Testis (tissue), 3 donors: Measurements from ENCODE around the gene CELSR2. TPM values are rescaled to one million over a fixed set of nuclear protein-coding genes. Genes with fewer than 3 reads are reported as not detected.
"Not testable (repeated sequence)": the region's sequence is repeated elsewhere in the genome, so short reads cannot be mapped to it uniquely, and the experiment has no call there.

Experiments
- DNase-seq: peaks from one replicate; pipeline ENCODE4 v3.0.0-alpha.2; 2019
- H3K27ac ChIP-seq, 2 donors: fragments of 200-600 bp; sonication (generic); one replicate each; pipeline ENCODE4 v1.5.1; 2019
- H3K27me3 ChIP-seq: fragments of 200-600 bp; sonication (generic); one replicate; pipeline ENCODE4 v1.5.1; 2019
- H3K36me3 ChIP-seq: fragments of 200-600 bp; sonication (generic); one replicate; pipeline ENCODE4 v1.5.1; 2017; ENCODE audit warnings: low read depth; ENCODE audit errors: missing control alignments
- H3K4me1 ChIP-seq: fragments of 200-600 bp; sonication (generic); one replicate; pipeline ENCODE4 v1.5.1; 2019
- H3K4me3 ChIP-seq, 2 donors: fragments of 200-600 bp; sonication (generic); one replicate each; pipeline ENCODE4 v1.5.1; 2017 to 2019
- H3K9me3 ChIP-seq: fragments of 200-600 bp; sonication (generic); one replicate; pipeline ENCODE4 v1.5.1; 2017
- POLR2A ChIP-seq: fragments of 450-650 bp; IDR thresholded peaks from one replicate; pipeline ENCODE4 v1.6.1; 2017; ENCODE audit warnings: antibody characterized with exemption, mild to moderate bottlenecking, moderate library complexity
- WGBS, 2 donors: methylation state at CpG; one replicate each; pipeline ENCODE4 v1.1.5; 2018; 5-methylcytosine and 5-hydroxymethylcytosine counted together
- intact Hi-C: fragments of 100-400 bp; cut with DNase I; formaldehyde crosslinking; loops from one replicate; pipeline ENCODE4 v1.15.1; 2023; ENCODE audit warnings: low total_unique reads
- polyA plus RNA-seq: library from polyadenylated mRNA; stranded (reverse); fragments of 350-450 nt; fragmentation: Illumina TruSeq; extraction: RNeasy Lipid Tissue Mini Kit (QIAGEN cat#74804); gene quantifications from one replicate; pipeline ENCODE4 v1.2.3, GENCODE V29; 2014; ENCODE audit warnings: low read depth, low replicate concordance; ENCODE audit not compliant: insufficient read depth
- total RNA-seq, 2 donors: library from RNA; depleted of rRNA; stranded (reverse); fragments of >200 nt; gene quantifications; one replicate each; pipeline ENCODE4 v1.2.3, GENCODE V29; 2016
- TF ChIP-seq, protein P1 (sequence below), 3 experiments: fragments of 450-650 bp in 2 of 3; fragments of 200-600 bp in 1 of 3; sonication (generic) in 1 of 3; IDR thresholded peaks; one replicate each; pipeline ENCODE4 v1.5.1; 2016 to 2019; ENCODE audit warnings: antibody characterized with exemption in 3 of 3, mild to moderate bottlenecking in 2 of 3, moderate library complexity in 1 of 3

CELSR2 gene
- total and polyA plus RNA-seq, 3 donors from 2014 or later, result 59.6 to 140 (median 107) TPM

DNA sequence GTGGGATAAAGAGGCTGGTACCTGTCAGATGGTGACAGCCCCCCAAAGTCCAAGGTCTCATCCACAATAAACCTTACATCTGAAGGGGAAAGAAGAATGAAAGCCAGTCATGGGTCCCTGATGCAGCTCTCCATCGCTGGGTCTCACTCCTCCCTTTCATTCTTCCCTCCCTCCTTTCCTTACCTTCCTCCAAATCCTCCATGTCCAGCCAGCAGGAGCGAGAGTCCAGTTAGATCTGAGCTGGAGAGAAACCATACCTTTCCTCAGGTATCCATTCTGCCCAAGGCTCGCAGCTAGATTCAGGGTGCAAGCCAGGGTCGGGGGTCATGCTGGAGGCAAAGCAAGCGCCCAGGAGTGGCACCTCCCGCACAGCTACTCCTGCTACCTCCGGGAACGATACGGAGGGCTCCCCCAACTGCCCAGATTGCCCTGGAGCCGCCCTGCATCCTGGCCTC is 33.2 kb downstream of the CELSR2 start:
- Histone ChIP-seq H3K4me3 (peak overlapping the region; percentile 59 to 84), H3K27me3 (no peaks in the 10 kb centered on the region), H3K27ac (peak overlapping the region; percentile 73 to 82), H3K36me3 (no peaks in the 10 kb centered on the region), H3K9me3 (no peaks in the 10 kb centered on the region), H3K4me1 (peaks cover 46% of the 10 kb centered on the region)
- 3 to 6% methylated on average over 10 of the region's 10 CpGs for WGBS, 2 donors
- intact Hi-C loops, result loop anchor here (5.0 kb wide), 1 partner anchor 115 kb away; the partner anchor contains the start of gene SORT1
- TF ChIP-seq, protein P1, sequence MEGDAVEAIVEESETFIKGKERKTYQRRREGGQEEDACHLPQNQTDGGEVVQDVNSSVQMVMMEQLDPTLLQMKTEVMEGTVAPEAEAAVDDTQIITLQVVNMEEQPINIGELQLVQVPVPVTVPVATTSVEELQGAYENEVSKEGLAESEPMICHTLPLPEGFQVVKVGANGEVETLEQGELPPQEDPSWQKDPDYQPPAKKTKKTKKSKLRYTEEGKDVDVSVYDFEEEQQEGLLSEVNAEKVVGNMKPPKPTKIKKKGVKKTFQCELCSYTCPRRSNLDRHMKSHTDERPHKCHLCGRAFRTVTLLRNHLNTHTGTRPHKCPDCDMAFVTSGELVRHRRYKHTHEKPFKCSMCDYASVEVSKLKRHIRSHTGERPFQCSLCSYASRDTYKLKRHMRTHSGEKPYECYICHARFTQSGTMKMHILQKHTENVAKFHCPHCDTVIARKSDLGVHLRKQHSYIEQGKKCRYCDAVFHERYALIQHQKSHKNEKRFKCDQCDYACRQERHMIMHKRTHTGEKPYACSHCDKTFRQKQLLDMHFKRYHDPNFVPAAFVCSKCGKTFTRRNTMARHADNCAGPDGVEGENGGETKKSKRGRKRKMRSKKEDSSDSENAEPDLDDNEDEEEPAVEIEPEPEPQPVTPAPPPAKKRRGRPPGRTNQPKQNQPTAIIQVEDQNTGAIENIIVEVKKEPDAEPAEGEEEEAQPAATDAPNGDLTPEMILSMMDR (IDR thresholded peaks at IDR 0.05), result no peak
- TF ChIP-seq POLR2A, result no peak
- no peak for DNase-seq

DNA sequence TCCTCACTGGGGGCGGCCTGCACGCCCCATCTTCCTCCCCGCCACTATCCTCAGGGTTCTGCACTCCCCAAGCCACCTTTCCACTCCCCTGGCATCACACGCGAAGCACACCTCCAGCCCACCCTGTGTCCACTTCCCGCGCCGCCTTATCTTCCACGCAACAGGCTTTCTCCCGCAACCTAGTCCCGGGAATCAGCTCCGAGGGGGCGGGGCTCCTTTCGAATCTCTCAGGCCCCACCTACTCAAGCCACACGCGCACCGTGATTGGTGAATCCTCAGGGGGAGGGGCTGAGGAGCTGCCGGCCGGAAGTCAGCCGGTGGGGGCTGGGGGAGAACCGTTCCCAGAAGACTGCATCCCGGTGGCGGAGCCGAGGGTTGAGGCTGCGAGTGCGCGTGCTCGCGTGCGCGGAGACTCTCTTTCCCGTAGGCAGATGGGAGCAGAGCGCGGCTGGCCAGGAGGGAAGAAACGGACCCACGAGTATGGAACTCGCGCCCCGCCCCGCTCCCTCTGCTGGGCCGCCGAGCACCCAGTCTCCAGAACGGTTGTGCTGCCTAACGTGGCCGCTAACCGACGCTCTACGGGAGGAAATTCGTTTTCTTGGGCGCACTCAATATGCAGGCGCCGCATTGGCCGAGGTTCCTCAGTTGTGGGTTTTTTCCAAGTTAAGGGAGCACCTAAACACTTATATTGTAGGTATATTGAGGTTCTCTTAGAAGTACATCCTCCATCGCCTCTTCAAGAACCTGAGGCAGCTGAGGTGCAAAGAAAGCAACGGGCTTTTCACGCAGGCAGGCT is 33.8 kb downstream of the CELSR2 start, which contains the start of gene PSRC1:
Gene PSRC1, minus strand, starts transcription at position 194 of the 796 bp plus-strand sequence.
- Histone ChIP-seq H3K36me3 (no peaks in the 10 kb centered on the region), H3K27ac (peak within 1 kb of the TSS; percentile 73 to 82)
- intact Hi-C loops, result loop anchor here (5.0 kb wide), 1 partner anchor 114 kb away; the partner anchor contains the start of gene SORT1

DNA sequence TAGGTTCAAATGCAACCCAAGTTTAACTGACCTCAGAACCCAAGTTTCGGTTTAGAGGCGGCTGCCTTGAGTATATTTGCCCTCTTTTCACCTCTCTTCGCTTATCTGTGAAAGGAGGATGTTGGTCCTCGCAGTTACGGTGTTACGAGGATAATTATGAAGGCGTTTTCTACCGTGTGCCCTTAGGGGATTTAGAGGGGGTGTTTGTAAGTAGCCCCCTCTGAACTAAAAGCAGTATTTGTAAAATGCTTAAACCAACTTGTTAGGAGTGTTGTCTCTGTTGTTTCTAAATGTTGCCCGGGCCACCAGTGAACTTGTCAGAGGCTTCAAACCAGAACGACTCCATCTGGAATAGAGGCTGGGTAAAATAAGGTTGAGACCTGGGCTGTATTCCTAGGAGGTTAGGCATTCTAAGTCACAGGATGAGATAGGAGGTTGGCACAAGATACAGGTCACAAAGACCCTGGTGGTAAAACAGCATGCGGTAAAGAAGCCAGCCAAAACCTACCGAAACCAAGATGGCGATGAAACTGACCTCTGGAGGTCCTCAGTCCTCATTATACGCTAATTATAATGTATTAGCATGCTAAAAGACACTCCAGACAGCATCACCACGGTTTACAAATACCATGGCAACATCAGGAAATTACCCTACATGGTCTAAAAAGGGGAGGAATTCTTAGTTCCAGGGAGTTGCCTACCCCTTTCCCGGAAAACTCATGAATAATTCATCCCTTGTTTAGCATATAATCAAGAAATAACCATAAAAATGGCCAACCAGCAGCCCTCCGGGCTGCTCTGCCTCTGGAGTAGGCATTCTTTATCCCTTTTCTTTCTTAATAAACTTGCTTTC is 34.6 kb downstream of the CELSR2 start:
- 31 to 32% methylated on average over 17 of the region's 17 CpGs for WGBS, 2 donors
- intact Hi-C loops, result loop anchor here (5.0 kb wide), 1 partner anchor 113 kb away; the partner anchor contains the start of gene SORT1
- TF ChIP-seq, protein P1 (IDR thresholded peaks at IDR 0.05), result no peak
- no peak for TF ChIP-seq POLR2A
- H3K27me3 ChIP-seq, result no peaks in the 10 kb centered on the region
- no peaks in the 10 kb centered on the region for H3K9me3 ChIP-seq
- peak overlapping the region; percentile 73 to 82 for H3K27ac ChIP-seq
- no peaks in the 10 kb centered on the region for H3K36me3 ChIP-seq
- H3K4me3 ChIP-seq, result peak overlapping the region; percentile 59 to 84
- peaks cover 38% of the 10 kb centered on the region for H3K4me1 ChIP-seq
- no peak for DNase-seq

More for the DNA sequence above, 33.8 kb downstream of the CELSR2 start, which contains the start of gene PSRC1:
- Histone ChIP-seq H3K4me3 (peak within 1 kb of the TSS; percentile 59 to 84), H3K27me3 (no peaks in the 10 kb centered on the region), H3K9me3 (no peaks in the 10 kb centered on the region), H3K4me1 (peaks cover 46% of the 10 kb centered on the region)
- WGBS, 2 donors, result 1% methylated on average over 15 to 56 of the region's 56 CpGs
- TF ChIP-seq, protein P1 (IDR thresholded peaks at IDR 0.05), result peak; percentile 2 to 53 (median 26)
- peak; percentile 71 for TF ChIP-seq POLR2A
- DNase-seq, result peak; percentile 99

DNA sequence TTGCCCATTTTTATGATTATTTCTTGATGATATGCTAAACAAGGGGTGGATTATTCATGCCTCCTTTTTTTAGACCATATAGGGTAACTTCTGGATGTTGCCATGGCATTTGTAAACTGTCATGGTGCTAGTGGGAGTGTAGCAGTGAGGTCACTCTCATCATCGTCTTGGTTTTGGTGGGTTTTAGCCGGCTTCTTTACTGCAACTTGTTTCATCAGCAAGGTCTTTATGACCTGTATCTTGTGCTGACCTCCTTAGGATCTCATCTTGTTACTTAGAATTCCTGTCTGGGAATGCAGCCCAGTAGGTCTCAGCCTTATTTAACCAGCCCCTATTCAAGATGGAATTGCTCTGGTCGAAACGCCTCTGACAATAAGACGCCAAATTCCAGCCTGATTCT is 37.4 kb downstream of the CELSR2 start:
- H3K4me1 ChIP-seq, result peaks cover 12% of the 10 kb centered on the region
- H3K27ac ChIP-seq, H3K36me3 ChIP-seq, H3K27me3 ChIP-seq, H3K9me3 ChIP-seq, DNase-seq, intact Hi-C loops, H3K4me3 ChIP-seq: not testable (repeated sequence)
- WGBS, 2 donors, result 59 to 68% methylated on average over 5 of the region's 5 CpGs

DNA sequence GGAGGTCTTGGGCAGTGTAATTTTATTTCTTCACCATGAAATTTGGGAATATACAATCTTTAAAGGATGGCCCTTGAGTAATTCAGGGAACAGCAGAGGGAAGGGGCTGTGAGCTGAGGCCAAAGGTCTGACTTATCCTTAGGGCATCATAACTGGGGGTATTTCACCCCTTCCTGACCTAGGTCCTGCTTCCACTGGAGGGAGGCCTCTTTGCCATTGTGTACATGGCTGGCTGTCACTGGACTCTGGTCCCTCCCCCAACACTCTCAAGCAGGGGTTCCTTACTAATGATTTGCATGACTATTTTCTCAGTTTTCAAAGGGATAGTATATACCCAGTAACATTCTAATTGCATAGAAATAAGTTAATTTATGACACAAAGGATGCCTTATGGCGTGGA is 40.8 kb downstream of the CELSR2 start:
- 93 to 100% methylated on average over 1 of the region's 1 CpG for WGBS, 2 donors
- Histone ChIP-seq H3K27ac (no peak overlapping the region), H3K4me1 (no peaks in the 10 kb centered on the region), H3K36me3 (no peaks in the 10 kb centered on the region), H3K27me3 (no peaks in the 10 kb centered on the region), H3K4me3 (no peak overlapping the region), H3K9me3 (no peaks in the 10 kb centered on the region)
- intact Hi-C loops, result loop anchor here (5.0 kb wide), 1 partner anchor 1753 kb away; no protein-coding TSS in a partner anchor
- no peak for DNase-seq
- TF ChIP-seq, protein P1 (IDR thresholded peaks at IDR 0.05), result no peak
- TF ChIP-seq POLR2A, result no peak
